ENCODE results near the gene MAP4K4. TPM values are rescaled to one million over a fixed set of nuclear protein-coding genes. Genes with fewer than 3 reads are reported as not detected.
A peak's percentile ranks its signal among the peaks of the same experiment; 100 is the strongest.

The MAP4K4 gene
- total and polyA plus RNA-seq, 2 of the 13 experiments (the other 11 are each of a cell fraction or from before 2014, with no cell fraction given), result 105 to 264 TPM

GRCh38 chr2:101763496-101764333 lies 66.2 kb downstream of the MAP4K4 start (continued):
- TF ChIP-seq ZNF639 (CRISPR knock-in tag; conservative IDR thresholded peaks at IDR 0.05) (no peak), CREM (IDR thresholded peaks at IDR 0.05) (peak; percentile 92), CREM (CRISPR knock-in tag; IDR thresholded peaks at IDR 0.05) (no peak), E2F1 (CRISPR knock-in tag; IDR thresholded peaks at IDR 0.05) (no peak), ZNF652 (CRISPR knock-in tag; IDR thresholded peaks at IDR 0.05; ENCODE audit: borderline replicate concordance, low read depth) (no peak), RARG (CRISPR knock-in tag; IDR thresholded peaks at IDR 0.05; ENCODE audit: low read depth) (no peak), ZBTB40 (IDR thresholded peaks at IDR 0.05) (no peak), ZBTB40 (CRISPR knock-in tag; IDR thresholded peaks at IDR 0.05) (no peak), ZNF720 (CRISPR knock-in tag; IDR thresholded peaks at IDR 0.05) (no peak), ATM (IDR thresholded peaks at IDR 0.05; ENCODE audit: borderline replicate concordance) (no peak), ZNF10 (CRISPR knock-in tag; IDR thresholded peaks at IDR 0.05; ENCODE audit: borderline replicate concordance, low read depth) (no peak), ZNF124 (CRISPR knock-in tag; IDR thresholded peaks at IDR 0.05) (no peak), TFAP4 (IDR thresholded peaks at IDR 0.05; ENCODE audit: borderline replicate concordance, low read depth) (peak; percentile 70; the same call in 1 of the 2 replicates), ZNF891 (CRISPR knock-in tag; IDR thresholded peaks at IDR 0.05) (no peak), ZNF670 (CRISPR knock-in tag; IDR thresholded peaks at IDR 0.05; ENCODE audit: borderline replicate concordance) (no peak), RCOR2 (CRISPR knock-in tag; IDR thresholded peaks at IDR 0.05) (peak; percentile 87), FOXK2 (IDR thresholded peaks at IDR 0.05) (peak; percentile 51; the same call in 1 of the 2 replicates)
